ENCODE results near the gene CEBPA.

GRCh38 chr19:33296488-33296971, 5.8 kb downstream of the CEBPA start:
- TF ChIP-seq CTCF (IDR thresholded peaks at IDR 0.05) (no peak), EZH2 (IDR thresholded peaks at IDR 0.05; ENCODE audit: borderline replicate concordance, insufficient read depth, low read depth, low read length, poor library complexity, severe bottlenecking) (no peak)

Data from B cell (primary cell).